HL-60 (cell line): ENCODE measurements around the gene DTD1.

ENCODE experiments used
- CTCF ChIP-seq: IDR thresholded peaks from one replicate; pipeline ENCODE4 v1.5.1; 2011; ENCODE audit warnings: low read length, control low read depth, inconsistent platforms; ENCODE audit not compliant: insufficient read depth
- POLR2AphosphoS5 ChIP-seq: IDR thresholded peaks from 2 replicates; pipeline ENCODE4 v1.6.1; 2012; ENCODE audit warnings: low read depth
- TF ChIP-seq, protein P1 (sequence below): IDR thresholded peaks from 2 replicates; pipeline ENCODE4 v1.6.1; 2012; ENCODE audit warnings: low read depth; ENCODE audit not compliant: insufficient replicate concordance

GRCh38 chr20:18684775-18685174 is 96.9 kb downstream of the DTD1 start:
- TF ChIP-seq CTCF (no peak), POLR2AphosphoS5 (no peak)
- TF ChIP-seq, protein P1, sequence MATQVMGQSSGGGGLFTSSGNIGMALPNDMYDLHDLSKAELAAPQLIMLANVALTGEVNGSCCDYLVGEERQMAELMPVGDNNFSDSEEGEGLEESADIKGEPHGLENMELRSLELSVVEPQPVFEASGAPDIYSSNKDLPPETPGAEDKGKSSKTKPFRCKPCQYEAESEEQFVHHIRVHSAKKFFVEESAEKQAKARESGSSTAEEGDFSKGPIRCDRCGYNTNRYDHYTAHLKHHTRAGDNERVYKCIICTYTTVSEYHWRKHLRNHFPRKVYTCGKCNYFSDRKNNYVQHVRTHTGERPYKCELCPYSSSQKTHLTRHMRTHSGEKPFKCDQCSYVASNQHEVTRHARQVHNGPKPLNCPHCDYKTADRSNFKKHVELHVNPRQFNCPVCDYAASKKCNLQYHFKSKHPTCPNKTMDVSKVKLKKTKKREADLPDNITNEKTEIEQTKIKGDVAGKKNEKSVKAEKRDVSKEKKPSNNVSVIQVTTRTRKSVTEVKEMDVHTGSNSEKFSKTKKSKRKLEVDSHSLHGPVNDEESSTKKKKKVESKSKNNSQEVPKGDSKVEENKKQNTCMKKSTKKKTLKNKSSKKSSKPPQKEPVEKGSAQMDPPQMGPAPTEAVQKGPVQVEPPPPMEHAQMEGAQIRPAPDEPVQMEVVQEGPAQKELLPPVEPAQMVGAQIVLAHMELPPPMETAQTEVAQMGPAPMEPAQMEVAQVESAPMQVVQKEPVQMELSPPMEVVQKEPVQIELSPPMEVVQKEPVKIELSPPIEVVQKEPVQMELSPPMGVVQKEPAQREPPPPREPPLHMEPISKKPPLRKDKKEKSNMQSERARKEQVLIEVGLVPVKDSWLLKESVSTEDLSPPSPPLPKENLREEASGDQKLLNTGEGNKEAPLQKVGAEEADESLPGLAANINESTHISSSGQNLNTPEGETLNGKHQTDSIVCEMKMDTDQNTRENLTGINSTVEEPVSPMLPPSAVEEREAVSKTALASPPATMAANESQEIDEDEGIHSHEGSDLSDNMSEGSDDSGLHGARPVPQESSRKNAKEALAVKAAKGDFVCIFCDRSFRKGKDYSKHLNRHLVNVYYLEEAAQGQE: no peak
